Left cardiac atrium (tissue), 4 donors: ENCODE measurements around the gene PLEKHA8. TPM values are rescaled to one million over a fixed set of nuclear protein-coding genes. Genes with fewer than 3 reads are reported as not detected.
A peak's percentile ranks its signal among the peaks of the same experiment; 100 is the strongest.

Experiments
- ATAC-seq, 2 donors: fragments of 200-7000 bp; cut with Tn5 transposase; one replicate each; pipeline ENCODE4 v1.9.1; 2020; ENCODE audit warnings: mild to moderate bottlenecking in 2 of 2, moderate library complexity in 2 of 2
- DNase-seq: peaks from one replicate; pipeline ENCODE4 v3.0.0-alpha.2; 2020
- intact Hi-C, 2 donors: fragments of 100-400 bp; cut with DNase I; formaldehyde crosslinking; loops; one replicate each; pipeline versions ENCODE4 v1.14.1 to v1.15.1; 2022 to 2023
- total RNA-seq, 2 donors: library from RNA; stranded (reverse); fragmentation: NEBNext Ultra II Directional; extraction: Animal tissue kit (Norgen Biotek cat#: 25700); gene quantifications; one replicate each; pipeline ENCODE4 v1.2.1, GENCODE V29; 2021
- donor health status: DM: no; HTN: yes; CAD: no.
- donor health status: DM: no; HTN: yes; CAD: no; lungs with severe emphysema.
- donor health status: DM: yes; HTN: yes; CAD: no.
- donor health status: Dilated cardiomyopathy.

PLEKHA8 gene
- total RNA-seq, 2 donors from 2014 or later, result 4.5 to 5.3 TPM

GRCh38 chr7:30019960-30020359 lies 8.3 kb upstream of the PLEKHA8 start:
- DNase-seq (no peak), ATAC-seq (no peak)
- intact Hi-C loops, result no loop called here

- DNase-seq, result no peak
- no peak for ATAC-seq
- intact Hi-C loops, result no loop called here
Observed at GRCh38 chr7:30020535-30020934, 7.7 kb upstream of the PLEKHA8 start.

GRCh38 chr7:30022991-30023390 lies 5.2 kb upstream of the PLEKHA8 start:
- intact Hi-C loops, result no loop called here
- DNase-seq (no peak), ATAC-seq (no peak)

- intact Hi-C loops, result no loop called here
- ATAC-seq, result no peak
- no peak for DNase-seq
Observed at GRCh38 chr7:30023524-30023923, 4.7 kb upstream of the PLEKHA8 start.

- intact Hi-C loops, result no loop called here
- ATAC-seq (peak; percentile 93 to 95), DNase-seq (peak; percentile 98)
Observed at GRCh38 chr7:30026229-30027064, 1.8 kb upstream of the PLEKHA8 start, which contains the start of gene FKBP14. FKBP14 (minus strand) TSS chr7:30026702; CDS start chr7:30026508, 194 bp downstream.

GRCh38 chr7:30027065-30027456 lies 1.2 kb upstream of the PLEKHA8 start:
- DNase-seq, result no peak
- peak in 1 of 2 donors; percentile 26 for ATAC-seq
- intact Hi-C loops, result no loop called here

GRCh38 chr7:30027740-30028215 lies 434 bp upstream of the PLEKHA8 start:
- intact Hi-C loops, result no loop called here
- DNase-seq, result no peak
- ATAC-seq, result peak in 1 of 2 donors; percentile 0

- ATAC-seq, result peak; percentile 42 to 46
- peak; percentile 60 for DNase-seq
- intact Hi-C loops, result no loop called here
Observed at GRCh38 chr7:30028749-30029635, 780 bp downstream of the PLEKHA8 start.

GRCh38 chr7:30029696-30030095 lies 1.5 kb downstream of the PLEKHA8 start:
- DNase-seq (no peak), ATAC-seq (no peak)
- intact Hi-C loops, result no loop called here

GRCh38 chr7:30032310-30033125 lies 4.3 kb downstream of the PLEKHA8 start:
- intact Hi-C loops, result no loop called here
- no peak for DNase-seq
- no peak for ATAC-seq

GRCh38 chr7:30034501-30034900 lies 6.3 kb downstream of the PLEKHA8 start:
- DNase-seq, result no peak
- ATAC-seq, result no peak
- intact Hi-C loops, result no loop called here

- intact Hi-C loops, result no loop called here
- no peak for ATAC-seq
Observed at GRCh38 chr7:30036220-30036619, 8.0 kb downstream of the PLEKHA8 start.

GRCh38 chr7:30038196-30038980 lies 10.2 kb downstream of the PLEKHA8 start:
- ATAC-seq (peak in 1 of 2 donors; percentile 71), DNase-seq (no peak)
- intact Hi-C loops, result no loop called here

More at GRCh38 chr7:30036220-30036619, 8.0 kb downstream of the PLEKHA8 start:
- no peak for DNase-seq

GRCh38 chr7:30040938-30041337 lies 12.7 kb downstream of the PLEKHA8 start:
- DNase-seq (no peak), ATAC-seq (no peak)
- intact Hi-C loops, result no loop called here

GRCh38 chr7:30041526-30042269 lies 13.5 kb downstream of the PLEKHA8 start:
- no peak for ATAC-seq
- intact Hi-C loops, result no loop called here
- no peak for DNase-seq

- DNase-seq (no peak), ATAC-seq (no peak)
- intact Hi-C loops, result no loop called here
Observed at GRCh38 chr7:30046127-30046770, 18.0 kb downstream of the PLEKHA8 start.

GRCh38 chr7:30047124-30047523 lies 18.9 kb downstream of the PLEKHA8 start:
- intact Hi-C loops, result no loop called here
- ATAC-seq, result no peak
- no peak for DNase-seq
